PFSK-1 (cell line): ENCODE measurements around the gene RASGRP2.

ENCODE experiments used
- FOXP2 ChIP-seq: optimal IDR thresholded peaks from 2 replicates; pipeline ENCODE3; 2011; ENCODE audit warnings: borderline replicate concordance, control low read depth, inconsistent platforms; ENCODE audit not compliant: insufficient read depth; ENCODE audit errors: extremely low read length, extremely low read depth
- POLR2AphosphoS5 ChIP-seq: IDR thresholded peaks from 2 replicates; pipeline ENCODE4 v1.6.1; 2012; ENCODE audit warnings: low read depth, mild to moderate bottlenecking, control low read depth, low read length, moderate library complexity
- REST ChIP-seq, 2 experiments: IDR thresholded peaks; 2 replicates each; pipeline versions ENCODE4 v1.6.1 to v1.8.0; 2011 to 2012; ENCODE audit warnings: low read depth in 2 of 2, low read length in 2 of 2, control low read depth in 1 of 2, inconsistent platforms in 1 of 2, mild to moderate bottlenecking in 1 of 2, moderate library complexity in 1 of 2; ENCODE audit not compliant: insufficient read depth in 1 of 2
- SIN3A ChIP-seq: IDR thresholded peaks from 2 replicates; pipeline ENCODE4 v1.6.1; 2012; ENCODE audit warnings: mild to moderate bottlenecking, low read length, moderate library complexity, borderline replicate concordance; ENCODE audit not compliant: insufficient read depth
- TAF1 ChIP-seq: IDR thresholded peaks from 2 replicates; pipeline ENCODE4 v1.6.1; 2012; ENCODE audit warnings: low read length, control low read depth, borderline replicate concordance; ENCODE audit not compliant: insufficient read depth

RASGRP2 gene

DNA sequence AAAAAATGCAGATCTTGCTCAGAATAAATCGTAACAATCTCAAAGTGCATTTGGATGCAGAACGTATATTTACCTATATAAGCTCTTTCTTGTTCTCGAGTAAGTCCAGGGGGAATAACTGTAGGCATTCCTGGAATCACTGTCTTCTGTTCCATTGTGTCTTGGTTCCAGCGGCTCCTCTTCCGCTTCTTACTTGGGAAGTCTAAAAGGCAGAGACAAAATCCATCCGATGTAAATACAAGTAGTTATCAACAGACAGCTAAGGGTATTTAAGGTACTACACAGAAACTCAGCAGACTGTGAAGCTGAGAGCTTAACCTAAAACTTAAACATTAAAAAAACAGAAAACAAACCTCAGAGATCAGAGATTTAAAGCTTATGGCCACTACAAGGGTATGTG is 32.5 kb upstream of the RASGRP2 start:
- TF ChIP-seq REST (IDR thresholded peaks at IDR 0.05; ENCODE audit: insufficient read depth in 1 of 2, low read depth in 2 of 2, low read length in 2 of 2) (no peak), SIN3A (no peak), POLR2AphosphoS5 (no peak), FOXP2 (no peak), TAF1 (no peak)

DNA sequence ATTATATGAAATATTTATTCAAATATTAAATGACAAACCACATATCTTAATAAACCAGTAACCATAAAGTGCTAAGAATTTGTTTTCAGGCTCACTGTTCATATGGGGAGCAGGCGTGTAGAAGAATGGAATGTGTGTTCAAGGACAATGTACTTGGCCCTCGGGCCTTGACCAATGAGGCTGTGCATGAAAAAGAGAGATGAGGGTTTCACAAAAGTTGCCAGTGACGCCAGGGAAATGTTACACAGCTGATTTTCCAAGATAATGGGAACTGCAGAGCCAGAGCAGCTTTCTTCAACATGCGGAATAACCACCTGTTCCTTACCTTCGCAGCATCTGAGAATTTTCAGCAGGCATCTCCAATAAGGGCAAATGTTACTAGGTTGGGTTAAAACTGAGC is 30.2 kb upstream of the RASGRP2 start:
- no peak for TF ChIP-seq TAF1
- no peak for TF ChIP-seq FOXP2
- no peak for TF ChIP-seq REST (IDR thresholded peaks at IDR 0.05; ENCODE audit: insufficient read depth in 1 of 2, low read depth in 2 of 2, low read length in 2 of 2)
- TF ChIP-seq POLR2AphosphoS5, result no peak
- TF ChIP-seq SIN3A, result no peak

DNA sequence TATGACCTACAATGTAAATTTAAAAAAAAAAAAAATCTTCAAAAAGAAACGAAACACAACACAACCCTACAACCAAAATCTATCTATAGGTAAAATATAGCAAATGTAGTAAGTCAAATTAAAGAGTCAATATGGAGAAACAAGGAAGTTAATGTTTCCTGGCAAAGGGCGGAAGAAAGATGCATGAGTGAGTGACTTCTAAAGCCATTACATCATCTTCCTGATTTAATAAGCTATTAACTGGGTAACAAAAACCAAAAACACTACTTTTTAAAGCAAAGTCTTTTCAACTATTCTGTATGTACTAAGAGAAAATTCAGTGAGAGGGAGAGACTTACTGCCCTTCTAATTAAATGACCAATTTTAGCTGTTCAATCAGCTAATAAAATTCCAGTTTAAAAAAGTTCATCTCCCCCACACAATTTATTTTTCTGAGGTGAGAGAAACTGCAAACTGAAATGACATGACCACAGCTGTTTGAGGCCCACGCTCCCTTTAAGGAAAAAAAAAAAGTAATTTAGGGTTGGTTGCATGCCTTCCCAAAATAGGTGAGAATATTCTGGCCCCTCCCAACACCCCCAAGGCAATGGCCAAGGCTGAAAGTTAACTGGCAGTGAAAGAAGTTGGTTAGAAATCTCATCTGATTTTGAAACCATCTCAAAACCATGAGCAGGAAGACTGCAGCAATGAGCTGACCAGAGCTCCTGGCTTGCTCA is 28.5 kb upstream of the RASGRP2 start:
- TF ChIP-seq POLR2AphosphoS5, result no peak
- TF ChIP-seq FOXP2, result no peak
- TF ChIP-seq SIN3A, result no peak
- TF ChIP-seq TAF1, result no peak
- TF ChIP-seq REST (IDR thresholded peaks at IDR 0.05; ENCODE audit: insufficient read depth in 1 of 2, low read depth in 2 of 2, low read length in 2 of 2), result no peak

GRCh38 chr11:64771861-64772260 is 27.9 kb upstream of the RASGRP2 start:
- TF ChIP-seq REST (IDR thresholded peaks at IDR 0.05; ENCODE audit: insufficient read depth in 1 of 2, low read depth in 2 of 2, low read length in 2 of 2) (no peak), POLR2AphosphoS5 (no peak), FOXP2 (no peak), SIN3A (no peak), TAF1 (no peak)

DNA sequence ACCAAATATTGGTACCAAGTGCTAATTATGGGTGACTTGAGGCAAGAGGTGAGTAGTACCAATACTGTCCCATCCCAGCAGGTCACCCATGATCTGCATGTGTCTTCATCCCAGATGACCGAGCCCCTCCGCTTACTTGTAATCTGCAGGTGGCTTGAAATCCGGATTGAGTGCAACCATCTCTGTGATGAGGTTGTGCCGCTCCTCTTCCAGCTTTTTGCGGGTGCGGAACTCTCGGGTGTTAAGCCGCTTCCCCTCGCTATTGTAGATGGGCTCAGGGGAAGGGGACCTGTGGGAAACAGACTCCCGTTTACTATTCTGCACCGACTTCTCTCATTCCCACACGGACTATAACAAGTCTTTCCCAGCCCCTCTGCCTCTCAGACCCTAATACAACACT is 26.2 kb upstream of the RASGRP2 start:
- TF ChIP-seq POLR2AphosphoS5 (no peak), REST (IDR thresholded peaks at IDR 0.05; ENCODE audit: insufficient read depth in 1 of 2, low read depth in 2 of 2, low read length in 2 of 2) (no peak)
